HepG2 (cell line): ENCODE data around the gene COMMD1. TPM values are rescaled to one million over a fixed set of nuclear protein-coding genes. Genes with fewer than 3 reads are reported as not detected.

Experiments used
- ATAC-seq: fragments of 200-7000 bp; cut with Tn5 transposase; 3 replicates; pipeline ENCODE4 v1.9.1; 2020; ENCODE audit warnings: mild to moderate bottlenecking, moderate library complexity
- BruUV-seq: library from RNA; stranded (reverse); fragments of 400-500 nt; replicated peaks from 2 replicates; lab custom pipeline; 2021; lab: Mats Ljungman, UMichigan
- CTCF ChIA-PET: fragments of 300-600 bp; formaldehyde crosslinking; extraction: SDS; loops from one replicate; lab custom pipeline; 2021; ENCODE audit warnings: low total read pairs, inconsistent platforms, low intra/inter-chr PET ratio; lab: Yijun Ruan, JAX
- POLR2A ChIA-PET: fragments of 350-600 bp; sonication (Branson Sonifier 250); formaldehyde crosslinking; loops from one replicate; lab custom pipeline; 2020; ENCODE audit warnings: antibody characterized with exemption, inconsistent platforms; lab: Yijun Ruan, JAX
- DNase-seq: peaks from one replicate; pipeline ENCODE4 v3.0.0-alpha.2; 2015; ENCODE audit warnings: low spot score
- FAIRE-seq: peaks from 3 replicates; lab custom pipeline; 2011; peaks lifted over from hg19 to GRCh38; lab: Jason Lieb, UNC
- H2AFZ ChIP-seq: one replicate; pipeline ENCODE4 v1.6.1; 2011; ENCODE audit warnings: low read length, inconsistent platforms
- H3K27ac ChIP-seq: fragments of 300-600 bp; 3 replicates; pipeline ENCODE4 v1.8.0; 2011; ENCODE audit warnings: mixed run types, mild to moderate bottlenecking, mixed read lengths, low read length, inconsistent platforms; ENCODE audit not compliant: insufficient read depth; ENCODE audit errors: extremely low read length
- H3K27me3 ChIP-seq, 2 experiments: fragments of 200-600 bp in 1 of 2; 2 replicates in 1 of 2; 3 replicates in 1 of 2; pipeline versions ENCODE4 v1.6.0 to v1.8.0; 2011; ENCODE audit warnings: low read length in 2 of 2, mild to moderate bottlenecking in 2 of 2, moderate library complexity in 2 of 2, inconsistent platforms in 1 of 2; ENCODE audit not compliant: insufficient read depth in 2 of 2, control insufficient read depth in 1 of 2
- H3K36me3 ChIP-seq, 2 experiments: fragments of 200-600 bp in 1 of 2; replicated peaks in 1 of 2; 2 replicates in 1 of 2; 3 replicates in 1 of 2; pipeline versions ENCODE4 v1.5.1 to v1.8.0; 2011; ENCODE audit warnings: low read length in 2 of 2, inconsistent platforms in 1 of 2; ENCODE audit not compliant: insufficient read depth in 2 of 2, control insufficient read depth in 1 of 2
- H3K4me1 ChIP-seq: 2 replicates; pipeline ENCODE4 v1.5.1; 2012; ENCODE audit warnings: low read length, inconsistent platforms; ENCODE audit not compliant: insufficient read depth
- H3K4me2 ChIP-seq: 2 replicates; pipeline ENCODE4 v1.6.0; 2011; ENCODE audit warnings: low read depth, low read length, inconsistent platforms
- H3K4me3 ChIP-seq, 3 experiments: fragments of 200-600 bp in 1 of 3; sonication (generic), shearing (Covaris generic) in 1 of 3; replicated peaks in 1 of 3; 2 replicates each; pipeline ENCODE4 v1.5.1; 2011 to 2016; ENCODE audit warnings: low read length in 3 of 3, inconsistent platforms in 2 of 3, low read depth in 2 of 3, mild to moderate bottlenecking in 2 of 3, control low read depth in 1 of 3, mixed read lengths in 1 of 3; ENCODE audit not compliant: insufficient read depth in 1 of 3
- H3K79me2 ChIP-seq: one replicate; pipeline ENCODE4 v1.6.1; 2011; ENCODE audit warnings: low read length, inconsistent platforms; ENCODE audit not compliant: insufficient read depth
- H3K9ac ChIP-seq: 2 replicates; pipeline ENCODE4 v1.6.0; 2011; ENCODE audit warnings: mild to moderate bottlenecking, low read depth, low read length, inconsistent platforms; ENCODE audit not compliant: insufficient read depth
- H3K9me3 ChIP-seq: 2 replicates; pipeline ENCODE4 v1.5.1; 2012; ENCODE audit warnings: mild to moderate bottlenecking, low read length
- H4K20me1 ChIP-seq: 2 replicates; pipeline ENCODE4 v1.6.0; 2011; ENCODE audit warnings: inconsistent platforms, mild to moderate bottlenecking, low read length, moderate library complexity; ENCODE audit not compliant: insufficient read depth
- ARNT ChIP-seq: fragments of 450-650 bp; IDR thresholded peaks from 2 replicates; pipeline ENCODE4 v1.6.1; 2017
- CHCHD3 ChIP-seq: sonication (generic); formaldehyde crosslinking; IDR thresholded peaks from 2 replicates; pipeline ENCODE4 v1.8.0; 2022; ENCODE audit warnings: mild to moderate bottlenecking, missing genetic modification reagents, moderate library complexity
- FOXJ3 ChIP-seq: sonication (generic); formaldehyde crosslinking; IDR thresholded peaks from 2 replicates; pipeline ENCODE4 v1.4.0; 2020; ENCODE audit warnings: missing genetic modification reagents, mild to moderate bottlenecking, borderline replicate concordance
- GFI1 ChIP-seq: sonication (generic); formaldehyde crosslinking; IDR thresholded peaks from 2 replicates; pipeline ENCODE4 v1.5.0; 2020; ENCODE audit warnings: missing genetic modification reagents, mild to moderate bottlenecking, borderline replicate concordance
- HDAC6 ChIP-seq: fragments of 200-600 bp; sonication (generic); IDR thresholded peaks from 2 replicates; pipeline ENCODE4 v1.7.0; 2017; ENCODE audit warnings: mild to moderate bottlenecking, antibody characterized with exemption, low read length, low read depth
- IKZF1 ChIP-seq: fragments of 450-650 bp; IDR thresholded peaks from 2 replicates; pipeline ENCODE4 v1.7.1; 2016
- NCOR1 ChIP-seq: fragments of 200-600 bp; sonication (generic); IDR thresholded peaks from 2 replicates; pipeline ENCODE4 v1.7.0; 2017; ENCODE audit warnings: antibody characterized with exemption, low read length, borderline replicate concordance
- SOX6 ChIP-seq, 2 experiments: fragments of 450-650 bp in 1 of 2; sonication (generic) in 1 of 2; formaldehyde crosslinking in 1 of 2; IDR thresholded peaks; 2 replicates each; pipeline versions ENCODE4 v1.4.0 to v1.6.1; 2017 to 2020; ENCODE audit warnings: antibody characterized with exemption in 1 of 2, mild to moderate bottlenecking in 1 of 2, missing genetic modification reagents in 1 of 2
- TOE1 ChIP-seq: sonication (generic); formaldehyde crosslinking; IDR thresholded peaks from 2 replicates; pipeline ENCODE4 v1.4.0; 2020; ENCODE audit warnings: mild to moderate bottlenecking, missing genetic modification reagents
- U2AF1 ChIP-seq: fragments of 200-400 bp; formaldehyde crosslinking; optimal IDR thresholded peaks from 2 replicates; pipeline ENCODE3; 2017; ENCODE audit warnings: mild to moderate bottlenecking, low read depth, low read length
- YY1 ChIP-seq: IDR thresholded peaks from 2 replicates; pipeline ENCODE4 v1.6.1; 2011; ENCODE audit warnings: low read length, low read depth, moderate library complexity, mild to moderate bottlenecking; ENCODE audit not compliant: insufficient read depth, insufficient replicate concordance
- ZNF234 ChIP-seq: sonication (generic); formaldehyde crosslinking; conservative IDR thresholded peaks from 2 replicates; pipeline ENCODE4 v1.5.1; 2020; ENCODE audit warnings: mild to moderate bottlenecking, missing genetic modification reagents
- ZNF251 ChIP-seq: sonication (generic); formaldehyde crosslinking; IDR thresholded peaks from 2 replicates; pipeline ENCODE4 v1.9.0; 2021; ENCODE audit warnings: mild to moderate bottlenecking, missing genetic modification reagents
- ZNF253 ChIP-seq: sonication (generic); formaldehyde crosslinking; IDR thresholded peaks from 2 replicates; pipeline ENCODE4 v1.8.0; 2022; ENCODE audit warnings: mild to moderate bottlenecking, missing genetic modification reagents, borderline replicate concordance
- ZNF274 ChIP-seq: sonication (generic); formaldehyde crosslinking; IDR thresholded peaks from 2 replicates; pipeline ENCODE4 v1.5.1; 2020; ENCODE audit warnings: mild to moderate bottlenecking, missing genetic modification reagents
- ZNF761 ChIP-seq: sonication (generic); formaldehyde crosslinking; conservative IDR thresholded peaks from 2 replicates; pipeline ENCODE4 v1.4.0; 2020; ENCODE audit warnings: mild to moderate bottlenecking, missing genetic modification reagents
- ZNF878 ChIP-seq: sonication (generic); formaldehyde crosslinking; IDR thresholded peaks from 2 replicates; pipeline ENCODE4 v1.8.1; 2023; ENCODE audit warnings: mild to moderate bottlenecking, missing genetic modification reagents, moderate library complexity
- WGBS: methylation state at CpG from one replicate; pipeline ENCODE4 v1.1.6; 2017; ENCODE audit warnings: low lambda C conversion rate; 5-methylcytosine and 5-hydroxymethylcytosine counted together
- in situ Hi-C: cut with HindIII; loops from 2 replicates; pipeline ENCODE4 v1.10.0; 2017; ENCODE audit warnings: low pct_unique_long_range_greater_than_20kb; ENCODE audit not compliant: extremely low pct_ligation_motif_present
- intact Hi-C: fragments of 100-400 bp; cut with micrococcal nuclease; formaldehyde crosslinking; loops from one replicate; pipeline ENCODE4 v1.10.0; 2022; ENCODE audit not compliant: unreplicated experiment
- polyA plus RNA-seq, 8 experiments: library from polyadenylated mRNA; depleted of rRNA in 3 of 8; stranded (reverse) in 7 of 8; unstranded in 1 of 8; fragments of >200 nt; fragmentation: Illumina TruSeq in 4 of 8; extraction: Trizol in 4 of 8; gene quantifications; 2 replicates each; pipeline versions ENCODE4 v1.2.1 to v1.2.3, GENCODE V29; 2011 to 2016; ENCODE audit warnings: low read depth in 4 of 8, missing spikeins in 1 of 8, mixed read lengths in 1 of 8; ENCODE audit not compliant: insufficient read depth in 1 of 8
- total RNA-seq, 5 experiments: library from RNA; depleted of rRNA; stranded (reverse); fragments of >200 nt; fragmentation: Illumina TruSeq; extraction: Trizol; gene quantifications; 2 replicates each; pipeline ENCODE4 v1.2.3, GENCODE V29; 2016; ENCODE audit warnings: low read depth in 1 of 5
- TF ChIP-seq, protein P1 (sequence below): sonication (generic); formaldehyde crosslinking; IDR thresholded peaks from 2 replicates; pipeline ENCODE4 v1.9.0; 2021; ENCODE audit warnings: missing genetic modification reagents, borderline replicate concordance

Gene COMMD1
- total and polyA plus RNA-seq, 2 of the 13 experiments (the other 11 are each of a cell fraction or from before 2014, with no cell fraction given): 25.7 to 105 TPM

DNA sequence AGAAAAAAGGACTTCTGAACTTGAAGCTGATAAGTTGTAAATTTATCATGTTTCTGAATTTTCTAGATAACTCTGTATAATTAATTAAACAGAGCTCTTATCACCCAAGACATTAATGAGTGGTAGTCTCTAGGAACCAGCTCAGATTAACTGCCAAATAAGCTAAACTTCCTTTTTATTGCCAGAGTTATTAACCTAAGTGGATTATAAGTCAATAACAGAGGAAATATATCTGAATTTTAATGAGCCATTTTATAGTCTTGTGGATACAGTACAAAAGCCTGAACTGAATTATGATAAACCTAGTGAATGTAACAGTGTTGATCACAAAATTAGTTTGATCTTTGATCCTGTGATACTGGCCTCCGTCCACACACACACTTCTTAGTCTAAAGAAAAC is 111.5 kb downstream of the COMMD1 start:
- ATAC-seq (no peak), FAIRE-seq (no peak), DNase-seq (no peak)
- Histone ChIP-seq H2AFZ (no peak overlapping the region), H3K9me3 (no peaks in the 10 kb centered on the region), H3K27ac (no peak overlapping the region), H3K27me3 (no peaks in the 10 kb centered on the region), H3K4me1 (peaks cover 8% of the 10 kb centered on the region), H3K4me3 (no peak overlapping the region), H3K4me2 (no peak overlapping the region), H4K20me1 (no peaks in the 10 kb centered on the region), H3K36me3 (no peaks in the 10 kb centered on the region), H3K9ac (no peak overlapping the region), H3K79me2 (no peaks in the 10 kb centered on the region)
- intact Hi-C loops (no loop called here), in situ Hi-C loops (no loop called here)
- TF ChIP-seq ZNF234 (no peak), ZNF251 (CRISPR knock-in tag) (no peak), CHCHD3 (CRISPR knock-in tag) (no peak), ARNT (no peak), ZNF274 (no peak), ZNF253 (no peak), HDAC6 (no peak), YY1 (no peak), IKZF1 (no peak), U2AF1 (no peak), FOXJ3 (no peak), NCOR1 (no peak), SOX6 (IDR thresholded peaks at IDR 0.05) (no peak), SOX6 (CRISPR knock-in tag; IDR thresholded peaks at IDR 0.05) (no peak), ZNF878 (CRISPR knock-in tag) (no peak), TOE1 (CRISPR knock-in tag) (no peak), ZNF761 (CRISPR knock-in tag) (no peak), GFI1 (no peak)
- TF ChIP-seq, protein P1, sequence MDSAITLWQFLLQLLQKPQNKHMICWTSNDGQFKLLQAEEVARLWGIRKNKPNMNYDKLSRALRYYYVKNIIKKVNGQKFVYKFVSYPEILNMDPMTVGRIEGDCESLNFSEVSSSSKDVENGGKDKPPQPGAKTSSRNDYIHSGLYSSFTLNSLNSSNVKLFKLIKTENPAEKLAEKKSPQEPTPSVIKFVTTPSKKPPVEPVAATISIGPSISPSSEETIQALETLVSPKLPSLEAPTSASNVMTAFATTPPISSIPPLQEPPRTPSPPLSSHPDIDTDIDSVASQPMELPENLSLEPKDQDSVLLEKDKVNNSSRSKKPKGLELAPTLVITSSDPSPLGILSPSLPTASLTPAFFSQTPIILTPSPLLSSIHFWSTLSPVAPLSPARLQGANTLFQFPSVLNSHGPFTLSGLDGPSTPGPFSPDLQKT (CRISPR knock-in tag): no peak
- BruUV-seq: no TSS peak
- ChIA-PET POLR2A (interaction anchor here (0.9 kb wide), 1 partner anchor 12 kb away, joined by 3 read pairs; no protein-coding TSS in a partner anchor), CTCF (no interaction called here)
- 80% methylated on average over 1 of the region's 1 CpG for WGBS
